Astrocyte of the spinal cord (primary cell): Measurements from ENCODE around the gene CHFR.
"Not testable (repeated sequence)": the region's sequence is repeated elsewhere in the genome, so short reads cannot be mapped to it uniquely, and the experiment has no call there.

Source experiments
- DNase-seq: peaks from one replicate; pipeline ENCODE4 v3.0.0; 2011; ENCODE audit warnings: low read depth, low spot score
- H3K4me3 ChIP-seq: 2 replicates; pipeline ENCODE4 v1.5.1; 2011; ENCODE audit warnings: low read depth, mild to moderate bottlenecking, low read length, moderate library complexity
- in situ Hi-C: cut with HindIII; loops from 2 replicates; pipeline ENCODE4 v1.10.0; 2017; ENCODE audit warnings: low sequenced_read_pairs
- TF ChIP-seq, protein P1 (sequence below): IDR thresholded peaks from 2 replicates; pipeline ENCODE4 v1.5.1; 2012; ENCODE audit warnings: low read depth, mild to moderate bottlenecking, low read length, inconsistent platforms

The CHFR gene

DNA sequence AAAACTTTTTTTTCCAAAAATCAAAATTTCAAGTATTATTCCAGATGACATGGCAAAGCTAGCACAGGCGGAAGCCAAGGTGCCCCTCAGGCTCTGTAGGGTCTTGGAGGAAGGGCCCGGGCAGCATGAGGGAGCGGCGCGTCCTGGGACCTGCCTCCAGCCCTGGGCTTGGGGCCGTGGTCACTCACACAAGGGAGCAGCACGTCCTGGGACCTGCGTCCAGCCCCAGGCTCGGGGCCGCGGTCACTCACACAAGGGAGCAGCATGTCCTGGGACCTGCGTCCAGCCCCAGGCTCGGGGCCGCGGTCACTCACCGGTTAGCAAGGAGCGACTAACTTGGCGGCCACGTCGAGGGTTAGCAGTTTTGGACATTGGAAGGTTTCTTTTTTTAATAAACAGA lies 46.9 kb downstream of the CHFR start:
- H3K4me3 ChIP-seq, result no peak overlapping the region
- in situ Hi-C loops, result no loop called here
- DNase-seq, result no peak
- TF ChIP-seq, protein P1, sequence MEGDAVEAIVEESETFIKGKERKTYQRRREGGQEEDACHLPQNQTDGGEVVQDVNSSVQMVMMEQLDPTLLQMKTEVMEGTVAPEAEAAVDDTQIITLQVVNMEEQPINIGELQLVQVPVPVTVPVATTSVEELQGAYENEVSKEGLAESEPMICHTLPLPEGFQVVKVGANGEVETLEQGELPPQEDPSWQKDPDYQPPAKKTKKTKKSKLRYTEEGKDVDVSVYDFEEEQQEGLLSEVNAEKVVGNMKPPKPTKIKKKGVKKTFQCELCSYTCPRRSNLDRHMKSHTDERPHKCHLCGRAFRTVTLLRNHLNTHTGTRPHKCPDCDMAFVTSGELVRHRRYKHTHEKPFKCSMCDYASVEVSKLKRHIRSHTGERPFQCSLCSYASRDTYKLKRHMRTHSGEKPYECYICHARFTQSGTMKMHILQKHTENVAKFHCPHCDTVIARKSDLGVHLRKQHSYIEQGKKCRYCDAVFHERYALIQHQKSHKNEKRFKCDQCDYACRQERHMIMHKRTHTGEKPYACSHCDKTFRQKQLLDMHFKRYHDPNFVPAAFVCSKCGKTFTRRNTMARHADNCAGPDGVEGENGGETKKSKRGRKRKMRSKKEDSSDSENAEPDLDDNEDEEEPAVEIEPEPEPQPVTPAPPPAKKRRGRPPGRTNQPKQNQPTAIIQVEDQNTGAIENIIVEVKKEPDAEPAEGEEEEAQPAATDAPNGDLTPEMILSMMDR, result no peak

DNA sequence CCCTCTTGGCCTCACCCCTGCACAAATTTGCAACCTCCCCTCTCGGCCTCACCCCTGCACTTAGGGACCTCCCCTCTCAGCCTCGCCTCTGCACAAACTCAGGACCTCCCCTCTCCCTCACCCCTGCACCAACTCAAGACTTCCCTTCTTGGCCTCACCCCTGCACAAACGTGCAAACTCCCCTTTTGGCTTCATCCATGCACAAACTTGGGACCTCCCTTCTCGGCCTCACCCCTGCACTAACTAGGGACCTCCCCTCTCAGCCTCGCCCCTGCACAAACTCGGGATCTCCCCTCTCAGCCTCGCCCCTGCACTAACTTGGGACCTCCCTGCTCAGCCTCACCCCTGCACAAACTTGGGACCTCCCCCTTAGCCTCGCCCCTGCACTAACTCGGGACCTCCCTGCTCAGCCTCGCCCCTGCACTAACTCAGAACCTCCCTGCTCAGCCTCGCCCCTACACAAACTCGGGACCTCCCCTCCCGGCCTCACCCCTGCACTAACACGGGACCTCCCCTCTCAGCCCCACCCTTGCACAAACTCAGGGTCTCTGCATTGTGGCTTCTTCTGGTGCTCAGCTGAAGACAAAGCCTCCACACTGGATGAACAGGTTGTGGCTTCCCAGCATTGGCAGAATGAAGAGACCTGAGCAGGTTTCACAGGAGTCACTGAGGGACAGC lies 47.7 kb downstream of the CHFR start:
- DNase-seq, result no peak
- in situ Hi-C loops, result no loop called here
- no peak overlapping the region for H3K4me3 ChIP-seq
- TF ChIP-seq, protein P1, result no peak

DNA sequence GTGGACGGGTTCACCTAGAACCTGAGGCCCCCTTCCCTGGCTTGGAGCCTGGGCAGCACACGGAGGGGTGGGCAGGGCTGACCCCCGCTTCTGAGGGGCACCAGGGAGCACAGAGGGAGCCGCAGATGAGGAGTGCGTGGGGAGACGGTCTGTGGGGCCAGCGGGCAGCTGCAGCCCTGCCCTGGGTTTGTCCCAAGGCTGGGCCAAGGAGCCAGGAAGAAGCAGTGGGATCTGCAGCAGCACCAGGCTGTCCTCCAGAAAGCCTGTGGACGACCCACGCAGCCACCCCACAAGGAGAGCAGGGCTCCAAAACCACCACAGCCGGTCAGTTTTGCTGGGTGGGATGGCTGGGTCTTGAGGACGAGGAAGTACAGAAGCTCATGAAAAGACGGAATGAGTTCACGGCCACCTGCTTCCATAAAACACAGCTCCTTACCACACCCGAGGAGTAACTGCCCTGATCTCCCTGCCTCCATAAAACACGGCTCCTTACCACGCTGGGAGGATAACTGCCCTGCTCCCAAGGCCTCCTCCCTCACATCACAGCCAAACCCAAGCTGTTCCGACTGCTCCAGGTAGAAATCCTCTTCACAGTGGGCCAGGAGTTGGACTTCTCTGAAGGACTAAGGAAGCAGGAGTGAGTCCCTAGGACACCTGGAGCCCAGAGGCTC lies 48.9 kb downstream of the CHFR start:
- no peak for DNase-seq
- H3K4me3 ChIP-seq, result no peak overlapping the region
- in situ Hi-C loops, result no loop called here
- TF ChIP-seq, protein P1, result no peak

DNA sequence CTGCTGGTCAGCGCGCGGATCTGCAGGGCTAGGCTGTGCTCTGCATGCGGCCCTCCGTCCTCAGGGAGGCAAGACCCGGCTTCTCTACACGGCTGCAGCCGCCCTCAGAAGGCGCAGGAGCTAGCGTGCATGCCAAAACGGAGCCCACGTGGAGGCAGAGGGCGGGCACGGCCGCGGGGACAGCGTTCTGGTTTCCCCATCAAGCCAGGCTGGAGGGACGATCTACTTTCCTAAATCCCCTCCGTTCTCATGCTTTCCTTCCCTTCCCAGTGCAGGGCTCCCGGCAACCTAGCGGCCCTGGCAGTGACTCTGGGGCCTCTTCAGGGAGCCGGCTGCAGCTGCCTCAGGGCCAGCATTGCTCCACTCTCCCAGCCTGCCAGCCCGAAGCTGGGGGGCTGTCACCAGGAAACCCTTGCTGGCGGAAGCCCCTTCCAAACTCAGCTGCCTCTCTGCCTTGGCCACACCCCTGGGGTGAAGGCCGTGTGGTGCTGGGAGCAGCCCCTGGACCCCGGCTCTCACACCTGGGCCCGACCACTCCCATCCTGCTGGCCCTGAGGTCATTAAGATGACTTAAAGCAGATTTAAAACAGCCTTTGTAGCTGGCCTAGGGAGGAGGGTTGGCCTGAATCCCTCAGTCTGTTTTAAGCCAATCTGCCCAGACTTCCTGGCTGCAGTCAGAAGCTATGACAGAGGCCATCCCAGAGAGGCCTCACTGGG lies 49.6 kb downstream of the CHFR start:
- DNase-seq, result no peak
- H3K4me3 ChIP-seq, result no peak overlapping the region
- in situ Hi-C loops, result no loop called here
- TF ChIP-seq, protein P1, result no peak

DNA sequence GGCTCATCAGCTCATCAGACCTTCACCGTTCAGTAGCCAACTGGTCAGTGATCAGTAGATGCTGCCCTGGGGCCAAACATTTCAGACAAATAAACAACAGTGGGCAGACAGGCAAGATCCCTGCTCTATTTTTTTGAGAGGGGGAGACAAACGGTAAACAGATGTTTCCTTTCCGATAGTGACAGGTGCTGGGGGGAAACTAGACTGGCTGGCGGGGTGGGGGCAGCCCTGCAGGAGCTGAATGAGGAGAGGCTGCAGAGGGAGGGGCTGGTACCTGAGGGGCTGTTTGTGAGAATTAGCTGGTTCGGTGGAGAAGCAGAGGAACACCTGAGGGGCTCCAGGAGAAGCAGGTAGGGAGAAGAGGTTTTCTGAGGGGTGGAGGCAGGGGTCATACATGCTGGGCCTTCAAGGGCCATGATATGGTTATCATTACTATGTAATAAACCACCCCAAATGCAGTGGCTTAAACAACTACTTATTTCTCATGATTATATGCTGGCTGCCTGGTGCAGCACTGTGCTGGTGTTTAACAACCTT lies 50.5 kb downstream of the CHFR start:
- in situ Hi-C loops, result no loop called here
- no peak overlapping the region for H3K4me3 ChIP-seq
- TF ChIP-seq, protein P1, result no peak
- no peak for DNase-seq

DNA sequence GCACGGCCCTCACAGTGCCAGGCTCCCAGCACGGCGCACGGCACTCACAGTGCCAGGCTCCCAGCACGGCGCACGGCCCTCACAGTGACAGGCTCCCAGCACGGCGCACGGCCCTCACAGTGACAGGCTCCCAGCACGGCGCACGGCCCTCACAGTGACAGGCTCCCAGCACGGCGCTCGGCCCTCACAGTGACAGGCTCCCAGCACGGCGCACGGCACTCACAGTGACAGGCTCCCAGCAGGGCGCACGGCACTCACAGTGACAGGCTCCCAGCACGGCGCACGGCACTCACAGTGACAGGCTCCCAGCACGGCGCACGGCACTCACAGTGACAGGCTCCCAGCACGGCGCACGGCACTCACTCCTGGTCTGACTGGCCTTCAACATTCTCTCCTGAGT lies 51.2 kb downstream of the CHFR start:
- H3K4me3 ChIP-seq, in situ Hi-C loops, DNase-seq: not testable (repeated sequence)
